ENCODE measurements around the gene STXBP4.

The STXBP4 gene

DNA sequence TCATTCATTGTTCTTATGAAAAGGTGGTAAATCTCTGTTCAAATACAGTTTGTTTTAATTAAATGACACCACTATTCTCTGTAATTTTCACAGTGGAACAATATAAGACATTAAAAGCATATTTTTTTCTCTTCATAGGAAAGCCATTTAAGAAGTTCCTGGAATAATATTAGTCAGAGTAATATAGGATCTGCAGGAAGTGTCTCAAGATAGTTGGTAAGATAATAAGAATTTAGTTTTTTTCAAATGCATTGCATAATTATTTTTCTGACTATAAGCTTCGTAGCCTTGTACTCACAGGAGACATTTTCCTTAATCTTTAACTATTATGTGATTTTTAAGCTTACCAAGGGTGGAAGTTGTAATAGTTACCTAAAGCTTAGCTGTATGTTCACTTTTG lies 16.9 kb downstream of the STXBP4 start:
- TF ChIP-seq, protein P1, sequence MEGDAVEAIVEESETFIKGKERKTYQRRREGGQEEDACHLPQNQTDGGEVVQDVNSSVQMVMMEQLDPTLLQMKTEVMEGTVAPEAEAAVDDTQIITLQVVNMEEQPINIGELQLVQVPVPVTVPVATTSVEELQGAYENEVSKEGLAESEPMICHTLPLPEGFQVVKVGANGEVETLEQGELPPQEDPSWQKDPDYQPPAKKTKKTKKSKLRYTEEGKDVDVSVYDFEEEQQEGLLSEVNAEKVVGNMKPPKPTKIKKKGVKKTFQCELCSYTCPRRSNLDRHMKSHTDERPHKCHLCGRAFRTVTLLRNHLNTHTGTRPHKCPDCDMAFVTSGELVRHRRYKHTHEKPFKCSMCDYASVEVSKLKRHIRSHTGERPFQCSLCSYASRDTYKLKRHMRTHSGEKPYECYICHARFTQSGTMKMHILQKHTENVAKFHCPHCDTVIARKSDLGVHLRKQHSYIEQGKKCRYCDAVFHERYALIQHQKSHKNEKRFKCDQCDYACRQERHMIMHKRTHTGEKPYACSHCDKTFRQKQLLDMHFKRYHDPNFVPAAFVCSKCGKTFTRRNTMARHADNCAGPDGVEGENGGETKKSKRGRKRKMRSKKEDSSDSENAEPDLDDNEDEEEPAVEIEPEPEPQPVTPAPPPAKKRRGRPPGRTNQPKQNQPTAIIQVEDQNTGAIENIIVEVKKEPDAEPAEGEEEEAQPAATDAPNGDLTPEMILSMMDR (IDR thresholded peaks at IDR 0.05; ENCODE audit: insufficient read depth, low read length, poor library complexity, severe bottlenecking): no peak
- TF ChIP-seq EZH2phosphoT487 (conservative IDR thresholded peaks at IDR 0.05; ENCODE audit: low read length): no peak
- no peaks in the 10 kb centered on the region for H4K20me1 ChIP-seq (ENCODE audit: low read depth, low read length)
- no peaks in the 10 kb centered on the region for H3K36me3 ChIP-seq (ENCODE audit: low read length)
- no peak overlapping the region for H3K27ac ChIP-seq (ENCODE audit: low read depth, low read length)
- no peak overlapping the region for H3K9ac ChIP-seq (ENCODE audit: low read length)
- no peak overlapping the region for H3K4me2 ChIP-seq (ENCODE audit: low read depth, low read length, poor library complexity, severe bottlenecking)
- no peaks in the 10 kb centered on the region for H3F3A ChIP-seq (ENCODE audit: insufficient read depth)
- no peak overlapping the region for H2AFZ ChIP-seq (ENCODE audit: low read depth, low read length, severe bottlenecking)
- no peak overlapping the region for H3K4me3 ChIP-seq (ENCODE audit: insufficient read depth, low read length, poor library complexity, severe bottlenecking)
- H3K27me3 ChIP-seq (ENCODE audit: low read length): no peaks in the 10 kb centered on the region
- H3K9me2 ChIP-seq (replicated peaks; ENCODE audit: insufficient read depth, low read length): no peaks in the 10 kb centered on the region
- H3K9me3 ChIP-seq (ENCODE audit: insufficient read depth, low read length): no peaks in the 10 kb centered on the region
- H3K79me2 ChIP-seq (ENCODE audit: insufficient read depth, low read length): no peaks in the 10 kb centered on the region

DNA sequence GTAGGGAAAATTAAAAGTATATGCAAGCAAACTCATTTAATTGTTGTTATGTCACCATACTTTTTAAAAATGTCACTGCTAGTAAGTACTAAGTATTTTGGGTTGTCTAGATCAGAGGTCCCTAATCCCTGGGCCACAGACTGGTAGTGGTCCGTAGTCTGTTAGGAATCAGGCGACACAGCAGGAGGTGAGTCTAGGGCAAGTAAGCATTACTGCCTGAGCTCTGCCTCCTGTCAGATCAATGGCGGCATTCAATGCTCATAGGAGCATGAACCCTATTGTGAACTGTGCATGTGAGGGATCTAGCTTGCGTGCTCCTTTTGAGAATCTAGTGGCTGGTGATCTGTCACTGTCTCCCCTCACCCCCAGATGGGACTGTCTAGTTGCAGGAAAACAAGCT lies 21.6 kb downstream of the STXBP4 start:
- TF ChIP-seq EZH2phosphoT487 (conservative IDR thresholded peaks at IDR 0.05; ENCODE audit: low read length): no peak
- TF ChIP-seq, protein P1 (IDR thresholded peaks at IDR 0.05; ENCODE audit: insufficient read depth, low read length, poor library complexity, severe bottlenecking): no peak
- Histone ChIP-seq H3K4me2 (ENCODE audit: low read depth, low read length, poor library complexity, severe bottlenecking) (no peak overlapping the region), H3K36me3 (ENCODE audit: low read length) (no peaks in the 10 kb centered on the region), H3K9ac (ENCODE audit: low read length) (no peak overlapping the region), H3K9me3 (ENCODE audit: insufficient read depth, low read length) (no peaks in the 10 kb centered on the region), H2AFZ (ENCODE audit: low read depth, low read length, severe bottlenecking) (no peak overlapping the region), H3K79me2 (ENCODE audit: insufficient read depth, low read length) (no peaks in the 10 kb centered on the region), H3K4me3 (ENCODE audit: insufficient read depth, low read length, poor library complexity, severe bottlenecking) (no peak overlapping the region), H3F3A (ENCODE audit: insufficient read depth) (0 out of 2 replicates have a peak, but pooled peaks cover 3% of the 10 kb centered on the region), H3K9me2 (replicated peaks; ENCODE audit: insufficient read depth, low read length) (no peaks in the 10 kb centered on the region), H4K20me1 (ENCODE audit: low read depth, low read length) (no peaks in the 10 kb centered on the region), H3K27ac (ENCODE audit: low read depth, low read length) (no peak overlapping the region), H3K27me3 (ENCODE audit: low read length) (no peaks in the 10 kb centered on the region)

DNA sequence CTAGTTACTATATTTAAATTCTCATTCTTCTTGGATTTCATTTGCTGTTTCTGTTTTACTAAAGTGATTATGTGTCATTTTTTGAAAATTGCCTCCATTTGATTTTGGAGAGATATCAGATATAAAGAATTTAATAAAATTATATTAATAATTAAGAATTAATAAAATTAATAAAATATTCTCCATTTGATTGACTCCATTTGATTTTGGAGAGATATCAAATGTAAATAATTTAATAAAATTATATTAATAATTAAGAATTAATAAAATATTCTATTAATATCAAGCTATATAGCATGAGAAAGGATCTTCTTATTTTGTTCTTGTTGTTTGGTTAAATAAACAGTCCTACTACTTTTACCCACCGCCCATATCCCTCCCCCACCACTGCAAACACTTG lies 23.0 kb downstream of the STXBP4 start:
- H3K36me3 ChIP-seq (ENCODE audit: low read length): no peaks in the 10 kb centered on the region
- H3K9ac ChIP-seq (ENCODE audit: low read length): no peak overlapping the region
- no peaks in the 10 kb centered on the region for H3K27me3 ChIP-seq (ENCODE audit: low read length)
- H3K9me3 ChIP-seq (ENCODE audit: insufficient read depth, low read length): no peaks in the 10 kb centered on the region
- H3K79me2 ChIP-seq (ENCODE audit: insufficient read depth, low read length): no peaks in the 10 kb centered on the region
- no peak overlapping the region for H3K4me2 ChIP-seq (ENCODE audit: low read depth, low read length, poor library complexity, severe bottlenecking)
- TF ChIP-seq, protein P1 (IDR thresholded peaks at IDR 0.05; ENCODE audit: insufficient read depth, low read length, poor library complexity, severe bottlenecking): no peak
- no peak for TF ChIP-seq EZH2phosphoT487 (conservative IDR thresholded peaks at IDR 0.05; ENCODE audit: low read length)
- H3F3A ChIP-seq (ENCODE audit: insufficient read depth): 0 out of 2 replicates have a peak, but pooled peaks cover 3% of the 10 kb centered on the region
- H4K20me1 ChIP-seq (ENCODE audit: low read depth, low read length): no peaks in the 10 kb centered on the region
- H2AFZ ChIP-seq (ENCODE audit: low read depth, low read length, severe bottlenecking): no peak overlapping the region
- no peaks in the 10 kb centered on the region for H3K9me2 ChIP-seq (replicated peaks; ENCODE audit: insufficient read depth, low read length)
- no peak overlapping the region for H3K27ac ChIP-seq (ENCODE audit: low read depth, low read length)
- no peak overlapping the region for H3K4me3 ChIP-seq (ENCODE audit: insufficient read depth, low read length, poor library complexity, severe bottlenecking)
